ENCODE measurements around the gene GAST. TPM values are rescaled to one million over a fixed set of nuclear protein-coding genes. Genes with fewer than 3 reads are reported as not detected.
A peak's percentile ranks its signal among the peaks of the same experiment; 100 is the strongest.

Gene GAST
- total and polyA plus RNA-seq, 2 of the 13 experiments (the other 11 are each of a cell fraction or from before 2014, with no cell fraction given): 0.32 to 0.42 TPM

GRCh38 chr17:41691031-41691777 lies 20.9 kb upstream of the GAST start (continued):
- 0 out of 2 replicates have a peak, but pooled peaks have one; percentile 43 for TF ChIP-seq CC2D1A (CRISPR knock-in tag; IDR thresholded peaks at IDR 0.05)
- no peak for TF ChIP-seq CENPX (CRISPR knock-in tag; IDR thresholded peaks at IDR 0.05)
- no peak for TF ChIP-seq ZNF337 (CRISPR knock-in tag; IDR thresholded peaks at IDR 0.05; ENCODE audit: borderline replicate concordance, low read depth)
- TF ChIP-seq SSRP1 (CRISPR knock-in tag; IDR thresholded peaks at IDR 0.05): peak; percentile 83; the same call in 1 of the 2 replicates
- no peak for TF ChIP-seq MTF1 (CRISPR knock-in tag; IDR thresholded peaks at IDR 0.05)
- no peak for TF ChIP-seq ISX (CRISPR knock-in tag; conservative IDR thresholded peaks at IDR 0.05)
- no peak for TF ChIP-seq MZF1 (CRISPR knock-in tag; IDR thresholded peaks at IDR 0.05; ENCODE audit: borderline replicate concordance)
- TF ChIP-seq HNF4A (CRISPR knock-in tag; IDR thresholded peaks at IDR 0.05): no peak
- no peak for TF ChIP-seq ELF1 (CRISPR knock-in tag; IDR thresholded peaks at IDR 0.05)
- no peak for TF ChIP-seq ZBTB21 (CRISPR knock-in tag; IDR thresholded peaks at IDR 0.05)
- no peak for TF ChIP-seq ETV6 (CRISPR knock-in tag; conservative IDR thresholded peaks at IDR 0.05)
- no peak for TF ChIP-seq E2F1 (CRISPR knock-in tag; IDR thresholded peaks at IDR 0.05)
- TF ChIP-seq ATM (IDR thresholded peaks at IDR 0.05; ENCODE audit: borderline replicate concordance): no peak
- no peak for TF ChIP-seq IKZF4 (CRISPR knock-in tag; IDR thresholded peaks at IDR 0.05; ENCODE audit: borderline replicate concordance, low read depth, not compliant biosample characterization)
- no peak for TF ChIP-seq HNRNPL (IDR thresholded peaks at IDR 0.05; ENCODE audit: low read depth, low read length)
- peak; percentile 26; the same call in 1 of the 2 replicates for TF ChIP-seq ZC3H4 (CRISPR knock-in tag; IDR thresholded peaks at IDR 0.05; ENCODE audit: borderline replicate concordance)
- TF ChIP-seq ZBTB1 (CRISPR knock-in tag; IDR thresholded peaks at IDR 0.05; ENCODE audit: borderline replicate concordance): no peak
- TF ChIP-seq, protein P1, sequence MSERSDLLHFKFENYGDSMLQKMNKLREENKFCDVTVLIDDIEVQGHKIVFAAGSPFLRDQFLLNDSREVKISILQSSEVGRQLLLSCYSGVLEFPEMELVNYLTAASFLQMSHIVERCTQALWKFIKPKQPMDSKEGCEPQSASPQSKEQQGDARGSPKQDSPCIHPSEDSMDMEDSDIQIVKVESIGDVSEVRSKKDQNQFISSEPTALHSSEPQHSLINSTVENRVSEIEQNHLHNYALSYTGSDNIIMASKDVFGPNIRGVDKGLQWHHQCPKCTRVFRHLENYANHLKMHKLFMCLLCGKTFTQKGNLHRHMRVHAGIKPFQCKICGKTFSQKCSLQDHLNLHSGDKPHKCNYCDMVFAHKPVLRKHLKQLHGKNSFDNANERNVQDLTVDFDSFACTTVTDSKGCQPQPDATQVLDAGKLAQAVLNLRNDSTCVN (CRISPR knock-in tag; IDR thresholded peaks at IDR 0.05; ENCODE audit: borderline replicate concordance): no peak
- no peak for TF ChIP-seq ZBTB2 (CRISPR knock-in tag; IDR thresholded peaks at IDR 0.05; ENCODE audit: low read depth)
- TF ChIP-seq ZNF367 (CRISPR knock-in tag; IDR thresholded peaks at IDR 0.05; ENCODE audit: borderline replicate concordance): no peak
- peak; percentile 67 for TF ChIP-seq RBFOX2 (IDR thresholded peaks at IDR 0.05; ENCODE audit: low read depth, low read length)
- no peak for TF ChIP-seq AHR (CRISPR knock-in tag; IDR thresholded peaks at IDR 0.05)
- TF ChIP-seq ZFP1 (CRISPR knock-in tag; IDR thresholded peaks at IDR 0.05): no peak
- no peak for TF ChIP-seq ADNP (CRISPR knock-in tag; IDR thresholded peaks at IDR 0.05)
- TF ChIP-seq SALL1 (CRISPR knock-in tag; IDR thresholded peaks at IDR 0.05): no peak
- 0 out of 2 replicates have a peak, but pooled peaks have one; percentile 13 for TF ChIP-seq MAX (IDR thresholded peaks at IDR 0.05)
- no peak for TF ChIP-seq GABPB1 (CRISPR knock-in tag; IDR thresholded peaks at IDR 0.05)
- no peak for TF ChIP-seq LCORL (IDR thresholded peaks at IDR 0.05)
- 0 out of 2 replicates have a peak, but pooled peaks have one; percentile 23 for TF ChIP-seq LCORL (CRISPR knock-in tag; IDR thresholded peaks at IDR 0.05)

Data from HepG2 (cell line).